GM21367 (cell line): ENCODE results near the gene UBAC2.
"Not testable (repeated sequence)": the region's sequence is repeated elsewhere in the genome, so short reads cannot be mapped to it uniquely, and the experiment has no call there.

Experiments used
- ATAC-seq: cut with Tn5 transposase; IDR thresholded peaks from one replicate; pipeline ENCODE4 v1.9.1; 2021; ENCODE audit not compliant: unreplicated experiment

Gene UBAC2

GRCh38 chr13:99211421-99212035, 10.9 kb downstream of the UBAC2 start:
- ATAC-seq: no peak

GRCh38 chr13:99214232-99214631, 13.6 kb downstream of the UBAC2 start:
- peak; percentile 75 for ATAC-seq

GRCh38 chr13:99214731-99215130, 14.1 kb downstream of the UBAC2 start:
- no peak for ATAC-seq

- no peak for ATAC-seq
Measured at GRCh38 chr13:99215184-99215830, 14.7 kb downstream of the UBAC2 start.

GRCh38 chr13:99217461-99218110, 16.9 kb downstream of the UBAC2 start:
- no peak for ATAC-seq

- ATAC-seq: no peak
Measured at GRCh38 chr13:99218126-99218525, 17.5 kb downstream of the UBAC2 start.

- ATAC-seq: no peak
Measured at GRCh38 chr13:99218545-99218944, 17.9 kb downstream of the UBAC2 start.

- ATAC-seq: peak; percentile 55
Measured at GRCh38 chr13:99218969-99219368, 18.3 kb downstream of the UBAC2 start.

GRCh38 chr13:99220199-99220935, 19.7 kb downstream of the UBAC2 start:
- ATAC-seq: no peak

- no peak for ATAC-seq
Measured at GRCh38 chr13:99221567-99222239, 21.0 kb downstream of the UBAC2 start.

- no peak for ATAC-seq
Measured at GRCh38 chr13:99223587-99223986, 22.9 kb downstream of the UBAC2 start.

- no peak for ATAC-seq
Measured at GRCh38 chr13:99224021-99224420, 23.4 kb downstream of the UBAC2 start.

- no peak for ATAC-seq
Measured at GRCh38 chr13:99225078-99225477, 24.4 kb downstream of the UBAC2 start.

GRCh38 chr13:99226513-99226912, 25.9 kb downstream of the UBAC2 start:
- no peak for ATAC-seq

GRCh38 chr13:99227331-99227900, 26.8 kb downstream of the UBAC2 start:
- ATAC-seq: no peak

GRCh38 chr13:99227909-99228688, 27.4 kb downstream of the UBAC2 start:
- no peak for ATAC-seq

- ATAC-seq: peak; percentile 84
Measured at GRCh38 chr13:99228737-99229691, 28.4 kb downstream of the UBAC2 start.

GRCh38 chr13:99230588-99230987, 29.9 kb downstream of the UBAC2 start:
- not testable (repeated sequence) for ATAC-seq

GRCh38 chr13:99230991-99231390, 30.3 kb downstream of the UBAC2 start:
- no peak for ATAC-seq
